ENCODE results near the gene SLC26A1.
"Not testable (repeated sequence)": the region's sequence is repeated elsewhere in the genome, so short reads cannot be mapped to it uniquely, and the experiment has no call there.

SLC26A1 gene

GRCh38 chr4:1004071-1004418, 10.8 kb upstream of the SLC26A1 start:
- H3K27ac ChIP-seq = no peak overlapping the region
- TF ChIP-seq, protein P1, sequence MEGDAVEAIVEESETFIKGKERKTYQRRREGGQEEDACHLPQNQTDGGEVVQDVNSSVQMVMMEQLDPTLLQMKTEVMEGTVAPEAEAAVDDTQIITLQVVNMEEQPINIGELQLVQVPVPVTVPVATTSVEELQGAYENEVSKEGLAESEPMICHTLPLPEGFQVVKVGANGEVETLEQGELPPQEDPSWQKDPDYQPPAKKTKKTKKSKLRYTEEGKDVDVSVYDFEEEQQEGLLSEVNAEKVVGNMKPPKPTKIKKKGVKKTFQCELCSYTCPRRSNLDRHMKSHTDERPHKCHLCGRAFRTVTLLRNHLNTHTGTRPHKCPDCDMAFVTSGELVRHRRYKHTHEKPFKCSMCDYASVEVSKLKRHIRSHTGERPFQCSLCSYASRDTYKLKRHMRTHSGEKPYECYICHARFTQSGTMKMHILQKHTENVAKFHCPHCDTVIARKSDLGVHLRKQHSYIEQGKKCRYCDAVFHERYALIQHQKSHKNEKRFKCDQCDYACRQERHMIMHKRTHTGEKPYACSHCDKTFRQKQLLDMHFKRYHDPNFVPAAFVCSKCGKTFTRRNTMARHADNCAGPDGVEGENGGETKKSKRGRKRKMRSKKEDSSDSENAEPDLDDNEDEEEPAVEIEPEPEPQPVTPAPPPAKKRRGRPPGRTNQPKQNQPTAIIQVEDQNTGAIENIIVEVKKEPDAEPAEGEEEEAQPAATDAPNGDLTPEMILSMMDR (conservative IDR thresholded peaks at IDR 0.05) = no peak

DNA sequence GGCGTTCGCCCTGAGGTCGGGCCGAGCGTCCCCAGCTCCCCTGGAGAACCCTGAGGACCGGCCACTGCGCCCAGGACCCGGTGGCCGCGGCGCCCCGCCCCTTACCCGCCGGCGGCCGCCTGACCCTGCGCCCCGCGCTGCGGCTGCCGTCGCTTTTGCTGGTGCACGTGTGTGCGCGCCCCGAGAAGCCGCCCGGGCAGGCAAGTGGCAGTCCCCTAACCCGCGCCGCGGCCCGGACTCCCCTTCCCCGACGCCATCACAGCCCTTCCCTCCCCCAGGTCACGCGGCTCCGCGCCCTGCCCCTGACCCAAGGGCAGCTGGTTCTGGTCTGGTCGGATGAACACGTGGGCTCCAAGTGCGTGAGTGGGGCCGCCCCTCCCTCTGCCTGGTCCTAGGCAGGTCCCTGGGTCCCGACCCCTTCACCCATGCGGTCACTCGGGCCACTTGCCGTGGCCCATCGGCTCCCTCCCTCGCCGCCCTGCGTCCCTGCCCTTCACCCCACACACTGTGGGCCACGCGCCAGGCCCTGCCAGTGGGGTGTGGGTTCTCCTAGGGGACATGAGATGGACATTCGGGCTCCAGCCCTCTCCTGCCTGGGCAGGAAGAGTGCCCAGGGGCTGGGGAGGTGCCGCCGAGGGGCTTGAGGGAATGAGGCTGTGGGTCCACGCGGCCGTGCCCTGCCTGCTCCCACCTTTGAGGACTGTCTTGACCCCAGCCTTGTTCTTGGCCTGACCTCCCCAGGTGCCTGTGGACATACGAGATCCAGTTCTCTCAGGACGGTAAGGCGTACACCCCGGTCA, 10.3 kb upstream of the SLC26A1 start:
- TF ChIP-seq, protein P1 (conservative IDR thresholded peaks at IDR 0.05) = no peak
- no peak overlapping the region for H3K27ac ChIP-seq

DNA sequence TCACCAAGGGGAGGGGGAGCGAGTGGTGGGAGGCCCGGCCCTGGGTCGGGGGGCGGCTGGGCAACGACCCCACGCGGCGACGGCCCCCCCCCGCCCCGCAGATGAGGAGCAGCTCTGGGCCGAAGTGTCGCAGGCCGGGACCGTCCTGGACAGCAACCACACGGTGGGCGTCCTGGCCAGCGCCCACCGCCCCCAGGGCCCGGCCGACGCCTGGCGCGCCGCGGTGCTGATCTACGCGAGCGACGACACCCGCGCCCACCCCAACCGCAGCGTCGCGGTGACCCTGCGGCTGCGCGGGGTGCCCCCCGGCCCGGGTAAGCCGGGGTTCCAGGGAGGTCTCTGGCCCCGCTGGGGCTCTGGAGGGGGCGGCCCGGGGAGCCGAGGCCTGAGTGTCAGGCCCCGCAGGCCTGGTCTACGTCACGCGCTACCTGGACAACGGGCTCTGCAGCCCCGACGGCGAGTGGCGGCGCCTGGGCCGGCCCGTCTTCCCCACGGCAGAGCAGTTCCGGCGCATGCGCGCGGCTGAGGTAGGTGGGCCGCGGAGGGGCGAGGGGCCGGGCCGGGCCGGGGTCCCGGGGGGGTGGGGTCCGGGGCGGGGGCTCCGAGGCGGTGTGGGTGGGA, 9.5 kb upstream of the SLC26A1 start:
- TF ChIP-seq, protein P1 (conservative IDR thresholded peaks at IDR 0.05) = no peak
- H3K27ac ChIP-seq = no peak overlapping the region

DNA sequence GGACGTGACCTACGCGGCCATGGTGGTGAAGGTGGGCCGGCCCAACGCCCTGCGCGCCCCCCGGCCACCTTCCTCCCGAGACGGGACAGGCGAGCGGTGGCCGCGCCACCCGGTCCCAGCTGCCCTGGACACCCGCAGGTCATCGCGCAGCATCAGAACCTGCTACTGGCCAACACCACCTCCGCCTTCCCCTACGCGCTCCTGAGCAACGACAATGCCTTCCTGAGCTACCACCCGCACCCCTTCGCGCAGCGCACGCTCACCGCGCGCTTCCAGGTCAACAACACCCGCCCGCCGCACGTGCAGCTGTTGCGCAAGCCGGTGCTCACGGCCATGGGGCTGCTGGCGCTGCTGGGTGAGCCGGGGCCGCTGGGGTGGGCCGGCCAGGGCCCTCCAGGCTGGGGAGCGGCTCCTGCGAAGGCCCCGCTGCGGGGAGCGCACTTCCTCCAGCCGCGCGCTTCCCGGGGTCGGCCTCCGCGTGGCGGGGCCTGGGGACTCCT, 9.0 kb upstream of the SLC26A1 start:
- TF ChIP-seq, protein P1 (conservative IDR thresholded peaks at IDR 0.05) = no peak
- H3K27ac ChIP-seq = no peak overlapping the region

GRCh38 chr4:1001561-1002130, 8.4 kb upstream of the SLC26A1 start:
- TF ChIP-seq, protein P1 (conservative IDR thresholded peaks at IDR 0.05) = no peak
- no peak overlapping the region for H3K27ac ChIP-seq

DNA sequence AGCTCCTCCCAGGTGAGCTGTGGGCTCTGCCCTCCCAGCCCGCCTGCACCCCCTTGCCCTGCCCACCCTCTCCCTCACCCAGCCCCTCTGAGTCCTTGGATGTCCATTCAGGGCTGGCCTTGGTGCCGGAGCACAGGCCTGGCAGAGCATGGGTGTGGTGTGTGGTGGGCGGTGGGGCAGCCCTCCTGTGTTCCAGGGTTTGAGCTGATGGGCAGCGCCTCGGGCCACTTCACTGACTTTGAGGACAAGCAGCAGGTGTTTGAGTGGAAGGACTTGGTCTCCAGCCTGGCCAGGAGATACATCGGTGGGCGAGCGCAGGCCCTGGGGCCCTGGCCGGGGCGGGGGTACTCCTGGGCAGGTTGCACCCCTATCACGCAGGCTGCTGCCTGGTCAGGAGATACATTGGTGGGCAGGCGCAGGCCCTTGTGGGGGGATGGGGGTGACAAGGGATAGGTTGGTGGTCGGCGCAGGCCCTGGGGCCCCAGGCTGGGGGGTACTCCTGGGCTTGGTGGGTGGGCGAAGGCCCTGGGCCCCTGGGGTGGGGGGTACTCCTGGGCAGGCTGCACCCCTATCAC, 7.6 kb upstream of the SLC26A1 start:
- TF ChIP-seq, protein P1 (conservative IDR thresholded peaks at IDR 0.05) = no peak
- H3K27ac ChIP-seq = no peak overlapping the region

DNA sequence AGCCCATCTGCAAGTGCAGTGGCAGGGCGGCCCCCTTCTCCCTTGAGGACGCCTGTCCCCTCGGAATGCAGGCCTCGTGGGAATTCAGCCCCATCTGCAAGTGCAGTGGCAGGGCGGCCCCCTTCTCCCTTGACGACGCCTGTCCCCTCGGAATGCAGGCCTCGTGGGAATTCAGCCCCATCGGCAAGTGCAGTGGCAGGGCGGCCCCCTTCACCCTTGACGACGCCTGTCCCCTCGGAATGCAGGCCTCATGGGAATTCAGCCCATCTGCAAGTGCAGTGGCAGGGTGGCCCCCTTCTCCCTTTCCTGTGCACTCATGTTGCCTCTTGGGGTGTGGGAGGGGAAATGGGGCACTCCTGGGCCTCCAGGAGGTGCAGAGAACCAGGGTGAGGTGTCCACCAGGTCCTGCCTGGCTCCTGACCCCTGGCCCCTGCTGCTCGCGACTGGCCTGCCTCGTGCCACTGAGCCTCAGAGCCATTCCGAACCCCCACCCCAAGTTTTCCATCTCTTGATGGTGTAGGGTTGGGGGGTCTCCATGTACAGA, 6.8 kb upstream of the SLC26A1 start:
- TF ChIP-seq, protein P1 (conservative IDR thresholded peaks at IDR 0.05) = no peak

GRCh38 chr4:999240-999863, 6.1 kb upstream of the SLC26A1 start:
- H3K27ac ChIP-seq = not testable (repeated sequence)

More for the DNA sequence above, 6.8 kb upstream of the SLC26A1 start:
- H3K27ac ChIP-seq = no peak overlapping the region

All from VCaP (cell line).